Kidney capillary endothelial cell (primary cell): Measurements from ENCODE around the gene TMED10.
"Not testable (repeated sequence)": the region's sequence is repeated elsewhere in the genome, so short reads cannot be mapped to it uniquely, and the experiment has no call there.

Experiments used
- DNase-seq: peaks from one replicate; pipeline ENCODE4 v3.0.0-alpha.2; 2018; ENCODE audit warnings: low spot score

The TMED10 gene

DNA sequence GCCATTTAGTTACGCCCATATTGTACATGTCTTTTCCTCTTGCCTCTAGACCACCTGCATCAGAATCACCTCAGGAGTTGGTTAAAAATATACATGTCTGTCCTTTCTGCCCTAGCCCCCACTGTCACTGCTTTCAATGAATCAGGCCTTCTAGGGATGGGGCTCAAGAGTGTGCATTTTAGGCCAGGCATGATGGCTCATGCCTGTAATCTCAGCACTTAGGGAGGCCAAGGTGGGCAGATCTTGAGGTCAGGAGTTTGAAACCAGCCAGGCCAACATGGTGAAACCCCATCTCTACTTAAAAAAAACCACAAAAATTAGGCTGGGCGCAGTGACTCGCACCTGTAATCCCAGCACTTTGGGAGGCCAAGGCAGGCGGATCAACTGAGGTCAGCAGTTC lies 13.6 kb upstream of the TMED10 start:
- DNase-seq, result no peak

- no peak for DNase-seq
These were observed 12.3 kb upstream of the TMED10 start for GRCh38 chr14:75188520-75189268.

- DNase-seq, result no peak
These were observed 11.7 kb upstream of the TMED10 start for GRCh38 chr14:75188086-75188485.

DNA sequence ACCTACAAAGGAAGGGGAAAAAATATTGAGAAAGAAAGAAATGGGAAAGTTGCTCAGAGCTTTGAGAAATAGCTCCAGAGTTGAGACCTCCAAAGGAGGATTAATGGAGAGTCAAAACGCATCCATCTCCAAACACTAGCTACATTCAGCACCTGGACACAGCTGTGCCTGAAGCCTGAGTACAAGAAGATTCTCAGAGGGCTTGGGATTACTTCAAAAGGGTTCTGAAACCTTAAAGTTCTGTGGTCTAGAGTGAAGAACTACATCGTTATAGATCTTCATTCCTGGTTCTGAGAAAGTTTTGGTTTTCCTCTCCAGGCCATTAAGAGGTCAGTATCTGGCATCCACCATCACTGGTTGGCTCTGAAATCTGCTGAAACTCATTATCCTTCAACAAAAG lies 10.5 kb upstream of the TMED10 start:
- DNase-seq, result no peak

- DNase-seq, result no peak
These were observed 9.0 kb upstream of the TMED10 start for GRCh38 chr14:75185251-75186040.

GRCh38 chr14:75184492-75184891 lies 8.1 kb upstream of the TMED10 start:
- no peak for DNase-seq

- no peak for DNase-seq
These were observed 7.6 kb upstream of the TMED10 start for GRCh38 chr14:75184039-75184438.

GRCh38 chr14:75183225-75183624 lies 6.8 kb upstream of the TMED10 start:
- DNase-seq, result no peak

GRCh38 chr14:75182821-75183220 lies 6.4 kb upstream of the TMED10 start:
- no peak for DNase-seq

DNA sequence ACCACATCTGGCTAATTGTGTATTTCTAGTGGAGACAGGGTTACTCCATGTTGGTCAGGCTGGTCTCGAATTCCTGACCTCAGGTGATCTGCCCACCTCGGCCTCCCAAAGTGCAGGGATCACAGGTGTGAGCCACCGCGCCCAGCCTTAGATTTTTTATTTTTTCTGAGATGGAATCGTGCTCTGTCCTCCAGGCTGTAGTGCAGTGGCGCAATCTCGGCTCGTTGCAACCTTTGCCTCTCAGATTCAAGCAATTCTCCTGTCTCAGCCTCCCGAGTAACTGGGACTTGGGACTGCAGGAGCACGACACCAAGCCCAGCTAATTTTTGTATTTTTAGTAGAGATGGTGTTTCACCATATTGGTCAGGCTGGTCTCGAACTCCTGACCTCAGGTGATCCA lies 5.8 kb upstream of the TMED10 start:
- not testable (repeated sequence) for DNase-seq

GRCh38 chr14:75181293-75182062 lies 5.1 kb upstream of the TMED10 start:
- no peak for DNase-seq

- no peak for DNase-seq
These were observed 703 bp downstream of the TMED10 start for GRCh38 chr14:75175677-75176141.

- no peak for DNase-seq
These were observed 2.3 kb downstream of the TMED10 start for GRCh38 chr14:75174066-75174465.

GRCh38 chr14:75170772-75171171 lies 5.6 kb downstream of the TMED10 start:
- DNase-seq, result no peak

GRCh38 chr14:75168586-75169335 lies 7.7 kb downstream of the TMED10 start:
- DNase-seq, result no peak

DNA sequence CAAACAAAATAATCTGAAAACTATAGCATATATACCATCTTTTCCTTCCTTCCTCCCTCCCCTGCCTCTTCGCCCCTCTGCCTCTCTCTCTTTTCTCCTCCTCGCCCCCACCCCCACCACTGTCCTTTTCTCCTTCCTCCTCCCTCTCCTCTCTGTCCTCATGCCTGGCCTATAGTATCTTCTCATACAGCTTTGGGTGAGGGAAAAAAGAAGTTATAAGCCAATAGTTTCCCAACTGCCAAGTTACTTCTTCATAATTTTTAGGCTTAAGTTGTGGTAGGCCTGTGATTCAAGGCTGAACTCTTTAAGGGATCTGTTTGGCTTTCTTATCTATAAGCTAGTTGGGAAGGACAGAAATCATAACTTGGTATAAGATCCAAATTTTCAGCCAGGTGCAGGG lies 9.1 kb downstream of the TMED10 start:
- no peak for DNase-seq

- DNase-seq, result no peak
These were observed 10.6 kb downstream of the TMED10 start for GRCh38 chr14:75165586-75166391.

GRCh38 chr14:75164809-75165208 lies 11.6 kb downstream of the TMED10 start:
- no peak for DNase-seq

- DNase-seq, result no peak
These were observed 12.7 kb downstream of the TMED10 start for GRCh38 chr14:75163677-75164076.

DNA sequence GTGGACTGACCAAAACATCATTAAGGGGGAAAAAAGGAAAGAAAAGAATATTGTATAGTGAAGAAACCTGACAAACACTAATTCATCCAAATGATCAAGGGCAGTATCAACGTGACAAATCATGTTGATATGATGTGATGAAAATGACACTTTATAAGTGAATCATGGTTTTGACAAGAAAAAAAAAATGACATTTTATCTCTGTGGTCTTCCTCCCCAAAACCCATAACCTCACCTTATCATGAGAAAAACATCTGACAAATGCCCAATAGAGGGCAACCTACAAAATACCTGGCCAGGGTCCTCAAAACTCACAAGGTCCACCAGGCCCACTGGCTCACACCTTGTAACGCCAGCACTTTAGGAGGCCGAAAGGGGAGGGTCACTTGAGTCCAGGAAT lies 13.8 kb downstream of the TMED10 start:
- DNase-seq, result no peak
